Measurements from ENCODE around the gene FGB.

- no peak for TF ChIP-seq CTCF (IDR thresholded peaks at IDR 0.05 in 8 of 11, conservative IDR thresholded peaks at IDR 0.05 in 3 of 11)
- TF ChIP-seq POLR2A (IDR thresholded peaks at IDR 0.05): no peak
Observed at GRCh38 chr4:154612472-154613414, 49.9 kb downstream of the FGB start, which contains the start of gene FGG.
